Ovary (tissue), 9 donors: Measurements from ENCODE around the gene AANAT. TPM values are rescaled to one million over a fixed set of nuclear protein-coding genes. Genes with fewer than 3 reads are reported as not detected.

Source experiments
- DNase-seq, 5 donors: peaks; one replicate each; pipeline ENCODE4 v3.0.0-alpha.2; 2019 to 2020
- H3K27ac ChIP-seq, 2 donors: fragments of 200-600 bp; one replicate each; pipeline versions ENCODE4 v1.5.1 to v1.8.0; 2019 to 2022
- H3K27me3 ChIP-seq: fragments of 200-600 bp; one replicate; pipeline ENCODE4 v1.8.0; 2022
- H3K36me3 ChIP-seq: fragments of 200-600 bp; sonication (generic); one replicate; pipeline ENCODE4 v1.5.1; 2019
- H3K4me1 ChIP-seq: one replicate; pipeline ENCODE4 v1.8.1; 2013; ENCODE audit warnings: mild to moderate bottlenecking, moderate library complexity; ENCODE audit not compliant: insufficient read depth
- H3K4me3 ChIP-seq: fragments of 200-600 bp; sonication (generic); one replicate; pipeline ENCODE4 v1.5.1; 2017
- H3K9me3 ChIP-seq, 2 donors: fragments of 200-600 bp in 1 of 2; sonication (generic) in 1 of 2; one replicate each; pipeline versions ENCODE4 v1.5.1 to v1.8.1; 2013 to 2019; ENCODE audit warnings: mild to moderate bottlenecking in 1 of 2, moderate library complexity in 1 of 2
- EP300 ChIP-seq: sonication (generic); formaldehyde crosslinking; IDR thresholded peaks from one replicate; pipeline ENCODE4 v1.6.1; 2017; ENCODE audit warnings: antibody characterized with exemption
- POLR2A ChIP-seq: fragments of 450-650 bp; IDR thresholded peaks from one replicate; pipeline ENCODE4 v1.6.1; 2017; ENCODE audit warnings: antibody characterized with exemption, mild to moderate bottlenecking, moderate library complexity
- WGBS, 3 donors: extraction: QIAGEN DNeasy Blood & Tissue Kit in 1 of 3; methylation state at CpG; one replicate each; pipeline versions ENCODE4 v1.1.5 to v1.1.7; 2013 to 2017; 5-methylcytosine and 5-hydroxymethylcytosine counted together
- intact Hi-C, 4 donors: fragments of 100-400 bp; cut with DNase I; formaldehyde crosslinking; loops; one replicate each; pipeline versions ENCODE4 v1.11.0 to v1.15.1; 2022 to 2023
- polyA plus RNA-seq, 2 donors: library from polyadenylated mRNA; stranded (reverse); fragments of 200-250 nt in 1 of 2; fragments of 350-450 nt in 1 of 2; fragmentation: Illumina TruSeq in 1 of 2; extraction: RNeasy Lipid Tissue Mini Kit (QIAGEN cat#74804) in 1 of 2; gene quantifications; one replicate each; pipeline ENCODE4 v1.2.3, GENCODE V29; 2013 to 2014
- total RNA-seq, 7 donors: library from RNA; depleted of rRNA in 2 of 7; stranded (reverse); fragments of >200 nt in 2 of 7; fragmentation: NEBNext Ultra II Directional in 3 of 7; extraction: Animal tissue kit (Norgen Biotek cat#: 25700) in 3 of 7; gene quantifications; one replicate each; pipeline versions ENCODE4 v1.1.0 to v1.2.4, GENCODE V29; 2016 to 2023
- TF ChIP-seq, protein P1 (sequence below), 3 donors: fragments of 450-650 bp in 2 of 3; fragments of 200-600 bp in 1 of 3; IDR thresholded peaks; one replicate each; pipeline versions ENCODE4 v1.5.1 to v1.8.0; 2016 to 2022; ENCODE audit warnings: antibody characterized with exemption in 3 of 3, mild to moderate bottlenecking in 1 of 3
- donor health status: DM: no; HTN: no; CAD: no; lungs with moderate emphysema.
- donor health status: DM: no; HTN: no; CAD: no.
- donor health status: Bipolar disorder and iron deficiency.
- donor health status: DM: yes; HTN: yes; CAD: no.
- donor health status: DM: no; HTN: no; CAD: no.
- donor health status: DM: yes; HTN: yes; CAD: no.

AANAT gene
- total and polyA plus RNA-seq, 9 donors = not detected

DNA sequence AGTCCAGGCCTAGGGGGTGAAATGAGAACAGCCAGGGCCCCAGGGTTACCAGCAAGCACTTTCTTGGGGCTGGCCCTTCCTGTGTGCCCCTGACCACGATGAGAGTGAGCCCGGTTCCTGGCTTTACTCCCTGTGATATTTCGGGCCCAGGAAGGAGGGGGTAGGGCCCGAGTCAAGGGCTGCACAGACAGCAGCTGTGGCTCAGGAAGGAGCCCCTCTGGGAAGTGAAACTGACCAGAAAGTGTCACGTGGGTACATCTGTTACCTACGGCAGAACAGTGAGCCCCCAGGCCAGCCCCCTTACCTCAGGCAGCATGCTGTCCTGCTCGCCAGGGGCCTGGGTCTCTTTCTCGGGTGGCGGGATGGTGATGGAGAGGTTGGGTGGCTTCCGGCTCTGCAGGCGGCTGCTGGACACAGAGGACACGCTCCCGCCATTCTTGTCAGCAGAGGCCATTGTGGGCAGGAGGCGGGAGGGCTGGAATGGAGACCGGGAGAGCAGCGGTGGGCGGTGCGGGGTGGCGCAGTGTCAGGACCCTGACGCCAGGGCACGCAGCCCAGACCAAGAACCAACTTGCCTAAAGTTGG lies 13.8 kb downstream of the AANAT start:
- no peaks in the 10 kb centered on the region for H3K27me3 ChIP-seq
- H3K27ac ChIP-seq = peak overlapping the region; percentile 72 to 77
- intact Hi-C loops = no loop called here
- DNase-seq = peak in 2 of 5 donors; percentile 33 to 61
- no peak for TF ChIP-seq POLR2A
- TF ChIP-seq, protein P1, sequence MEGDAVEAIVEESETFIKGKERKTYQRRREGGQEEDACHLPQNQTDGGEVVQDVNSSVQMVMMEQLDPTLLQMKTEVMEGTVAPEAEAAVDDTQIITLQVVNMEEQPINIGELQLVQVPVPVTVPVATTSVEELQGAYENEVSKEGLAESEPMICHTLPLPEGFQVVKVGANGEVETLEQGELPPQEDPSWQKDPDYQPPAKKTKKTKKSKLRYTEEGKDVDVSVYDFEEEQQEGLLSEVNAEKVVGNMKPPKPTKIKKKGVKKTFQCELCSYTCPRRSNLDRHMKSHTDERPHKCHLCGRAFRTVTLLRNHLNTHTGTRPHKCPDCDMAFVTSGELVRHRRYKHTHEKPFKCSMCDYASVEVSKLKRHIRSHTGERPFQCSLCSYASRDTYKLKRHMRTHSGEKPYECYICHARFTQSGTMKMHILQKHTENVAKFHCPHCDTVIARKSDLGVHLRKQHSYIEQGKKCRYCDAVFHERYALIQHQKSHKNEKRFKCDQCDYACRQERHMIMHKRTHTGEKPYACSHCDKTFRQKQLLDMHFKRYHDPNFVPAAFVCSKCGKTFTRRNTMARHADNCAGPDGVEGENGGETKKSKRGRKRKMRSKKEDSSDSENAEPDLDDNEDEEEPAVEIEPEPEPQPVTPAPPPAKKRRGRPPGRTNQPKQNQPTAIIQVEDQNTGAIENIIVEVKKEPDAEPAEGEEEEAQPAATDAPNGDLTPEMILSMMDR (IDR thresholded peaks at IDR 0.05) = no peak
- no peak for TF ChIP-seq EP300
- peaks cover 6% of the 10 kb centered on the region for H3K4me1 ChIP-seq
- no peaks in the 10 kb centered on the region for H3K36me3 ChIP-seq
- H3K9me3 ChIP-seq = no peaks in the 10 kb centered on the region
- H3K4me3 ChIP-seq = no peak overlapping the region
- WGBS, 3 donors = 66 to 77% (median 67%) methylated on average over 18 to 21 of the region's 21 CpGs

DNA sequence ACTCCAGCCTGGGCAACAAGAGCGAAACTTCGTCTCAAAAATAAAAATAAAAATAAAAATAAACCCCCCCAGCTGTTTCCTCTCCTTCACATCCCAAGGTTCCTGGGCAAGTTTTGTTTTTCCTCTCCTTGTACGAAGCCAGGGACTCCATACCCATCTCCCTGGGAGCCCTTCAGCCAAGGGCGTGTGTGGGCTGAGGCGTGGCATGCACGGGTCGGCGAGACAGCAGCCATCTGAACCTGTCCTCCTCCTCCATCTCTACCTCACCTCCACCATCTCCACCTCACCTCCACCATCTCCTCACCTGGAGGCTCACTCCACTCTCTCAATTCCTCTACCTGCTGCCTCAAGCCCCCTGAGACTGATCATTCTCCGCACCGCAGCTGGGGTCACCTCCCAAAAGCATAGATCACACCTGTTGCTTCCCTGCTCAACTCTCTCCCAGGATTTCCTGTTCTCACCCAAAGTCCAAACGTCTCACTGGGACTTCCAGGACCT lies 16.9 kb downstream of the AANAT start:
- Histone ChIP-seq H3K4me3 (no peak overlapping the region), H3K27me3 (no peaks in the 10 kb centered on the region), H3K9me3 (no peaks in the 10 kb centered on the region), H3K4me1 (peaks cover 6% of the 10 kb centered on the region), H3K36me3 (no peaks in the 10 kb centered on the region), H3K27ac (no peak overlapping the region)
- intact Hi-C loops = no loop called here
- DNase-seq = no peak
- TF ChIP-seq, protein P1 (IDR thresholded peaks at IDR 0.05) = no peak
- TF ChIP-seq POLR2A (no peak), EP300 (no peak)
- WGBS, 3 donors = 81 to 85% (median 82%) methylated on average over 11 of the region's 11 CpGs

DNA sequence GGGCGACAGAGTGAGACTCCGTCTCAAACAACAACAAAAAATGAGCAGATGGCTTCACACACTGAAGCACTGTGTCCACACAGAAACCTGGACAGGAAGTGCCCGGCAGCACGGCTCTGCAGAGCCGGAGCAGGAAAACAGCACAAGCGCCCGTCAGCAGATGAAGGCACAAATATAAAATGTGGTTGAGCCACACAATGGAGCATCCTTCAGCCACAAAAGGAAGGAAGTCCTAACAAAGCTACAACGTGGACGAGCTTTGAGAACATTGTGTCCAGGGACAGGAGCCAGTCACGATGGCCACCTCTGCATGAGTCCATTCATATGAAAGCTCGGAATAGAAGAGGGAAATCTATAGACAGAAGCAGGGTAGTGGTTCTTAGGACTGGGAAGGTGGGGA lies 18.2 kb downstream of the AANAT start:
- 52 to 72% (median 67%) methylated on average over 11 of the region's 11 CpGs for WGBS, 3 donors
- Histone ChIP-seq H3K36me3 (no peaks in the 10 kb centered on the region), H3K9me3 (no peaks in the 10 kb centered on the region), H3K4me3 (no peak overlapping the region), H3K4me1 (peaks cover 6% of the 10 kb centered on the region), H3K27me3 (no peaks in the 10 kb centered on the region), H3K27ac (no peak overlapping the region)
- intact Hi-C loops = no loop called here
- DNase-seq = no peak
- no peak for TF ChIP-seq EP300
- TF ChIP-seq POLR2A = no peak
- TF ChIP-seq, protein P1 (IDR thresholded peaks at IDR 0.05) = no peak

DNA sequence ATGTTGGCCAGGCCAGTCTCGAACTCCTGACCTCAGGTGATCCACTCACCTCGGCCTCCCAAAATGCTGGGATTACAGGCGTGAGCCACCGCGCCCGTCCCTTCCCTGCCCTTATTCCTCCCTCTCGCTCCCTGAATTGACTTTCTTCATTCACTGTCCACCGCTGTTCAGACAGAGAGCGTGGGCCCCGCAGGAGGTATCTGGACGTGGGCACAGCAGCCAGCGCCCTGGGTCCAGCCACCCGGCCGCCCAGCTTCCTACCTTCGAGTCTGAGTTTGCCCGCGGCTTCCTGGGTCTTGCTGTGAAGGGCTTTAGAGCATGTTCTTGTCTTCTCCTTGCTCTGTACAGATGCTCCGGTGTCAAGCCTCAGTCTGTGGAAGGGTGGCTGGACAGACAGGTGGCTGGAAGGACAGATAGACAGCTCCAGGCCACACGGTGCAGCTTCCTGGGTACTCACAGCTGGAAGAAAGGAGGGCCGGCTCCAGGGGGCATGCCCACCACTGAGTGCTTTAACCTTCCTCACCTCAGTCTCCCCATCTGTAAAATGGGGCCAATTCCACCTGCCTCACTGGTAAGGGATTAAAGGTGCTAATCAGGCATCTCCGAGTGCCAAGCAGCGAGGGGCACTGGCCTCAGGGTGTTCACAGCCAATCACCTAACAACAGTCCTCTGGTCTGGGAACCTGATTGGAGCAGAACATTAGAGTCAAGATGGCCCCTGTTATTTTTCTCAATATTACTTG lies 20.2 kb downstream of the AANAT start:
- Histone ChIP-seq H3K36me3 (no peaks in the 10 kb centered on the region), H3K27me3 (no peaks in the 10 kb centered on the region), H3K4me3 (no peak overlapping the region), H3K27ac (no peak overlapping the region), H3K4me1 (no peaks in the 10 kb centered on the region), H3K9me3 (no peaks in the 10 kb centered on the region)
- intact Hi-C loops = no loop called here
- TF ChIP-seq, protein P1 (IDR thresholded peaks at IDR 0.05) = no peak
- no peak for TF ChIP-seq POLR2A
- TF ChIP-seq EP300 = no peak
- DNase-seq = no peak
- 95 to 97% (median 96%) methylated on average over 22 of the region's 22 CpGs for WGBS, 3 donors
